GM19397 (cell line): ENCODE measurements around the gene COL6A5.

Experiments used
- ATAC-seq: cut with Tn5 transposase; IDR thresholded peaks from one replicate; pipeline ENCODE4 v1.9.1; 2021; ENCODE audit warnings: mild to moderate bottlenecking, moderate library complexity; ENCODE audit not compliant: unreplicated experiment

Gene COL6A5

DNA sequence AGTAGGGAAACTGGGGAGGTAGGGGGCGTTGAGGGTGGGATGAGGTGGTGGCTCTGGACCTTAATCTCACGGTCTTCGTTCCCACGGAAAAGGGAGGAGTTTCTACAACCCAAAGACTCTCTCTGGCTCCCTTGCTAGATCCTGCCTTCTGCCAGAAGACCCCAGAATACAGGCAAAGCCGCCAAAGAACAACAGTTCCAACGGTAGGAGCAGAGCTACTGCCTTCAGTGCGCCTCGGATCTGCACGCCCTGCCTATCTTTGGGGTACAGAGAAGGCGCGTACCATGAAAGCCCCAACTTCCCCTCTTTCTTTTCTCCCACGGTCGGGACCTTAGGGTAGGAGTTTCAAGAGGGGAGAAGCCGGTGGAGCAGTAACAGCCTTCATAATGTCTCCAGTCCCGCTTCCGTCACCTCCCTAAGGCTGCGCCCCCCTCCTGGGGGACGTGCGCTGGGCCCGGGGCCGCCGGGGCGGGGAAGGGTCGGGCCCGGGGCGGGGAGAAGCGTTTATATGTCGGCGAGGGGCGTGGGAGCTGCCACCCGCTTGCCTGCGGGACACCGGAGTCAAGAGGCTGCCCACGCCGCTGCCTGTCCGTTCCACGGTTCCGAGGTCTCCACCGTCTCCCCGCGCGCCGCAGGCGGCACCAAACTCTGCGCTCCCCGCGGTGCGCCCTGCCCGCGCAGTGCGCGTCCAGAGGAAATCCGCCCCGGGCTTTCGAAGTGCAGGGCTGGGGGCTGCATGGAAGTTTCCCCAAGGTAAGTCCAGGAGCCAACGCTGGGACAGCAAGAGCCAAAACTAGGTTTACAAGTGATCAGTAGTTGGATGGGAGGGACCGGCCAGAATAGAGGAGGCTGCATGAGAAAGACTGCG lies 171.4 kb downstream of the COL6A5 start, which contains the start of gene COL6A6:
TSS of gene COL6A6 (plus strand) at position 533 of the 868 bp plus-strand sequence. CDS start 43,188 bp downstream, outside the sequence.
- no peak for ATAC-seq

DNA sequence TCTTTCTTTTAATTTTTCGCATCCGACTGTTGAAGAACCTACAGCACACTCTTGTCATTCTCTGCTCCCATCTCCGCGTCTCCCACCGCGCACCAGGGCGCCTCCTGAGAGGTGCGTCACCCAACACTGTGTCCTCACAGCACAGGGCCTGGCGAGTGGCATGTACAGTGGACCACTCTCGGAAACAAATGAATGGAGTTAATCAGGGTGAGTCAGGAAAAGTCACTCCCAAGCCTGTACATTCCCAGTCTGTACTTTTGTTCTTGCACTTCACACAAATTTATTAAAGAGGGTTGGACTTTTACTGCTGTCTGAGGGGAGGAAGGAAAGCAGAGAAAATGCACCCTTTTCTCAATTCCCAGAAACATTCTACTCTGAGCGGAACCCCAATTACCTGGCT lies 172.1 kb downstream of the COL6A5 start:
- ATAC-seq, result no peak

DNA sequence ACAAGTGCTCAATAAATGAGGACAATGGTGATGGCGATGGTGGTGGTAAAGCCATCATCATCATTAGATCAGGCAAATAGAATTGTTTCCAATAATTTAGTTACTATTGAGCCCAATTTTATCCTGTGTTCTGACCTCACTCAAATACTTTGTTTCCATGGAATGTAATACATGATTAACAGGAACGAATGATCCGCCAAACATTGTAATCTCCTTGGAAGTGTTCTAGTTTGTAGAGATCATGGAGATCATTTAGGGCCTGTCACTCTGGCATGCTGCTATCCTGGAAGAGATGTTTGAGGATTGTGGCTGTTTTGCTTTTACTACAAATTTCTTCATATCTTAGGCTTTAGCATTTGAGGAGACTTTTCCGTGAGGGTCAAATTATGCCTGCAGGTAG lies 174.3 kb downstream of the COL6A5 start:
- ATAC-seq, result no peak

DNA sequence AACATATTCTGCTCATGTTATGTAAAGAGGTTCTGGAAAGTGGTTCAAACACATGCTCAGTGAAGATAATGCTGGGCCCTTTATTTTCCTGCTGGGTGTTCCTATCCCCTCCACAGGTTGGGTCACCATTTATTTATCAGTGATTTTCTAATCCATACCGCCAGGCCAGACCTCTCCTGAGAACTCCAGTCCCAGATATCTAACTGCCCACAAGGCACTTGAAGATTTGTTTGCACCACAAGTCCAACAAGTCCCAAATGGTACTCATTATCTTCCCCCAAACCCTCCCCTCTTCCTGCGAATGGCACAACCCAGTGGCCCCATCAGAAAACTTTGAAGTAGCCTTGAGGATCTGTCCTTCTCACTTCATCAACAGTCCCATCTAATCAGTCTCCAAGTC lies 176.9 kb downstream of the COL6A5 start:
- ATAC-seq, result no peak

DNA sequence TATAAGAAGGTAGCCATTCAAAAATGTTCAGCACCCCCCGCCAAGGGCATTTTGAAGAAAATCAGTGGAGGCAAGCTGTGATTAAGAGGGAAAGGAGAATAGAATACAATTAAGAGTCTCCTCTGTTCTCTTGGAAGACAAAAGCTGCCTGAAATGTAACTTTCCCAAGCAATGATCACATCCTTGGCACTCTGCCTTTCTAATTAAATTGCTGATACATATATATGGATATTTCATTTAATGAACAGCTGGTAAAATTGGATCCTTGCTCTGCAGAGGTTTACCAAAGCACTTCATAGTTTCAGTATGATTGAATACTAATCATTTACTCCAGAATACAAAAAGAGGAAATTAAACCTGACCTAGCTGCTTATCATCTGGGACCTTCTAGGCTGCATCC lies 182.0 kb downstream of the COL6A5 start:
- ATAC-seq, result no peak

DNA sequence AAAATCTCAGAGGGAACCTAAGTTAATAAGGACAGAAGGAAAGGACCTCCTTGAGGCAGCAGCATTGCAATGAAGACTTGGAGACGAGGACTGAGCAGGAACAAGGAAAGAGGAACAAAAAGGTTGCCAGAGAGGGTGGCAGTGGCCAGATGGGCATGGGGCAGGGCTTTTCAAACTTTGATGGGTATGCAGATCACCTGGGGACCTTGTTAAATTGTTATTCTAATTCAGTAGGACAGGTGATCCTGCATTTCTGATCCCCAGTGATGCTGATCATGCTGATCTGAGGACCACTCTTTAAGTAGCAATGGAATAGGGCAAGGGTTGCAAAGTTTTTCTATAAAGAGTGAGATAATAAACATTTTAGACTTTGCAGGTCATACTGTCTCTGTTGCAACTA lies 182.6 kb downstream of the COL6A5 start:
- no peak for ATAC-seq

DNA sequence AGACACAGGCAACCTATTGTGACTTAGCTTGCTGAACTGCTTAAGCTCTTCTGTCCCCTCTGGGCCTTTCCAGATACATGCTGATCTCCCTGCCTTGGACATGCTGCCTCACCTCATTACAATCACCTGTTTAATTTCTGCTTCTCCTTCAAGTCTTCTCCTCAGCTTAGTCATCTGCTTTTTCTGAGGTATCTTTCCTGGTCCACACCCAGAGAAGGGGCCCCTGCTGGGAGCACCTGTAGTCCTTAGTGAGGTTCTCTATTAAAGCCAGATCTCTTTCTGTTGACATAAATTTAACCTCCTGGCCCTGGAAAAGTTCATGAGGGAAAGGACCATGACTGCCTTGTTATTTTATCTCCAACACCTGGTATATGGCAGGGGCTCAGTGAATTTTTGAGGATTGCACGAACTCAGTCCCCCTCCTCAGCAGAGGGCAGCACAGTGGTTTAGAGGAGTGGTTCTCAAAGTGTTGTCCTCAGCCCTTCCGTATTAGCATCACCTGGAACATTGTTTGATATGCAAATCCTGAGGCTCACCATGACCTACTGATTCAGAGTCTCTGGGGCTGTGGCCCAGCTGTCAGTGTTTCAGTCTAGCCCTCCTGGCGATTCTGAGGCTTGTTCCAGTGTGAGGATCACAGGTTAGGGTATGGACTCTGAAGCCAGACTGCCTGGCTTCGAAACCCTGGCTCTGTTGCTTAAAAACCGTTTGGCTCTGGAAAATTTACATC lies 184.2 kb downstream of the COL6A5 start:
- ATAC-seq, result peak; percentile 57

DNA sequence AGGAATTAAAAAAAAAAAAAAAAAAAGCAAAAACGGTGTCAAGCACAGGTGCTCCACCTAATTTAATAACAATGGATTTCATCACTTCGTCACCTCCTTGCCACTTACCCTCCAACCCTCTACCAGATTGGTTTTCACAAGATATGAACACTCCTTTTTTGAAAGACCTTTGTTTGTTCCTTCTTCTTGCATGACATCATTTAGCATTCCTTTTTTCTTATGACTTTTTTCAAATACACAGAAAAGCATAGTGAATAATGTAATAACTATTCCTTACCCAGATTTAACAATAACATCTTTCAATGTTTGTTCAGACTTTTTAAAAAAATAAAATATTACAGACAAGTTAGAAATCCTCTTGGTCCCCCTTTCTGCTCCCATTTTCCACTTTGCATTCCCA lies 187.8 kb downstream of the COL6A5 start:
- no peak for ATAC-seq
